TTC549 (cell line): ENCODE results near the gene CPT2.
A peak's percentile ranks its signal among the peaks of the same experiment; 100 is the strongest.

Experiments
- FAIRE-seq: peaks from 2 replicates; lab custom pipeline; 2012; peaks lifted over from hg19 to GRCh38; lab: Jason Lieb, UNC

Gene CPT2

GRCh38 chr1:53196485-53197290 is at the start of gene CPT2:
Gene CPT2, plus strand, starts transcription at chr1:53196824. Its CDS starts 120 bp downstream, at chr1:53196944.
- FAIRE-seq, result peak; percentile 26

GRCh38 chr1:53147174-53147573 is 49.5 kb upstream of the CPT2 start:
- no peak for FAIRE-seq

DNA sequence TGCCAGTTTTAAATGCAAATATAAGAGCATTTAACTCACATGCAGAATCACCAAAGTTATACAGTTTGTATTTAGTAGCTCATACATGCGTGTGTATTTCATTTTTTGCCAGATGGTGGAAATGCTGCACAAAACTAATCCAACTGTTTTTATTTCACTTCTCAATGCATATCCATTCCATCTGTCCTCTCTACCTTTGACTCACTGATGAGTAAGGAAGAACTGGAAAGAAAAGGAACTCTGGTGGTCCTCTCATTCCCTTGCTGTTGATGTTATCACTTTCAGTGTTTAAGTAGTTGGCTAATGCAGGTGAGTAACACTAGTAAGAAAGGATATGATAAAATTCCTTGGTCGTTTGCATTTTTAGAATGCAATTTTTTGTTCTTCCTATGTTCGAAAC is 48.5 kb upstream of the CPT2 start:
- FAIRE-seq, result no peak

DNA sequence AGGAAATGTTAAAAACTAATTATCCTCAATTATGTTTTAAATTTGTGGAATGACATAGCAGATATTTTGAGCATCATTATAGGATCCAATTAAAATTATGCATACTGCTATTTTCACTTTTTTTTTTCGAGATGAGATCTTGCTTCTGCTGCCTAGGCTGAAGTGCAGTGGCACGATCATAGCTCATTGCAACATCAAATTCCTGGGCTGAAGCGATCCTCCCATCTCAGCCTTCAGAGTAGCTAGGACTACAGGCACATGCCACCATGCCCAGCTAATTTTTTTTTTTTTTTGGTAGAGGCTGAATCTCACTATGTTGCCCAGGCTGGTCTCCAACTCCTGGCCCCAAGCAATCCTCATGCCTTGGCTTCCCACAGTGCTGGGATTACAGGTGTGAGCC is 42.9 kb upstream of the CPT2 start:
- FAIRE-seq, result no peak

DNA sequence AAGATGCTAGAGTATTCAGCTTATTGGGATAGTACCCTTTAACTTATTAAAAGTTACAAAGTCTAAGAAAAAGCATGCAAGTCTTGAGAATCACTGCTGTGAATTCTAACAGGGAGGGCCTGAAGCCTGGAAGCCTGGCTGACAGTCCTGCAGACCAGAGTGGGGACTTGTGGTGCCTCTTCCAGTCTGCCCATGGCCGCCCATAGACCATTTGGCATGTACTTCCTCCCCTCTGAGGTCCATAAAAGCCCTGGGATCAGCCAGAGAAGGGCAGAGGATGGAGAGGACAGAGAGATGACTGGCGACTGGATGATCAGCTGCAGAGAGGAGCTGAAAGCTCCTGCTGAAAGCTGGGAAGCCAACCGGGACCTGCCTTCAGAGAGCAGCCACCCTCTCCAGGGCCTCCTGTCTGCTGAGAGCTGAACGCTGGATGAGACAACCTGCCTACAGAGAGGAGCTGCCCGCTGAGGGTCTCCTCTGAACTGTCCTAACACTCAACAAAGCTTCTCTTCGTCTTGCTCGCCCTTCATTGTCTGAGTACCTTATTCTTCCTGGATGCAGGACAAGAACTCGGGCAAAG is 41.7 kb upstream of the CPT2 start:
- FAIRE-seq, result no peak

DNA sequence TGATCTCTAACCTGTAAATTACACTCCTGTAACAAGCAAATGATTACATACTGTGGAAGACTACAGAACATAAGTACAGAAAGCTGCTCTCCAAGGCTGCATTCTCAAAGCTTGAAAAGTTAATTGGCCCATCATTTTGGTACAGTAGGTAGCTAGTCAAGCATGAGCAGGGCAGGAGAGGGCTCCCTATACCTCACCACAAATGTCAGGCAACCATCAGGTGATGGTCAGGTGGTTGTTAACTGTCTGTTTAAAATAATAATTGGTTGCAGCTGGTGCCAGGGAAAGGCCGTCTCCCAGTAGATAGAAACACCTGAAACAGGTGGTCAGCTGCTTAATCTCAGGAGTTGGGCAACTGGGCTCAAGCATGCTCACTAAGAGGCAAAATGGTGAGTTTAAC is 41.1 kb upstream of the CPT2 start:
- no peak for FAIRE-seq

GRCh38 chr1:53155945-53156344 is 40.7 kb upstream of the CPT2 start:
- no peak for FAIRE-seq

GRCh38 chr1:53156783-53157182 is 39.8 kb upstream of the CPT2 start:
- FAIRE-seq, result no peak

DNA sequence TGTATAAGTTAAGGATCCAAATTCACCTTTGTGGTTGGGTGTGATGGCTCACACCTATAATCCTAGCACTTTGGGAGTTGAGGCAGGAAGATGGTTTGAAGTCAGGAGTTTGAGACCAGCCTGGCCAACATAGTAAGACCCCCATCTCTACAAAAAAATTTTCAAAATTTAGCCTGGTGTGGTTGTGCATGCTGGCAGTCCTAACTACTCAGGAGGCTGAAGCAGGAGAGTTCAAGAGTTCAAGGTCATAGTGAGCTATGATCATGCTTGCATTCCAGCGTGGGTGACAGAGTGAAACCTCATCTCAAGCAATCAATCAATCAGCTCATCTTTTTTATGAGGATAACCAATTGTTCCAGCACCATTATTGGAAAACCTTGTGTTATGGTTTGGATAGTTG is 37.7 kb upstream of the CPT2 start:
- FAIRE-seq, result no peak

DNA sequence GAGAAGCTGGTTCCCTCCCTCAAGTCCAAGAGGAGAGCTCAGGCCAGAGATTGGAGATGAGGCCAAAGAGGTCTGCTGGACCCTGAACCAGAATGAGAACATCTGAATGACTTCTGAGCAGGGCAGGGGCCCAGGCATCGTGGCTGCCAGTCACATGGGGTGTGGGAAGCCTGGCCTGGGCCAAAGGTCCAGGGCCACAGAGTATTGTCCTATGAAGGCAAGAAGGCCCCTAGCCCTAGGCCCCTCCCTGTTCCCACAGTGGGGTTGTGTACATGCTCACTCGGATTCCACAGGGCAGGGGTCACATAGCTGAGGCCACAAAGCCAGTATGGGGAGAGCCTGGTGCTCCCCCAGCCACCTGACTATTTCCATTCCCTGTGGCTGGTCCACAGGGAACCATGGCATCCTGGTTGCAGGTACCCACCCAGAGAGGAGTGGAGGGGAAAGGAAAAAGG is 35.7 kb upstream of the CPT2 start:
- no peak for FAIRE-seq

GRCh38 chr1:53162621-53163020 is 34.0 kb upstream of the CPT2 start:
- FAIRE-seq, result no peak

DNA sequence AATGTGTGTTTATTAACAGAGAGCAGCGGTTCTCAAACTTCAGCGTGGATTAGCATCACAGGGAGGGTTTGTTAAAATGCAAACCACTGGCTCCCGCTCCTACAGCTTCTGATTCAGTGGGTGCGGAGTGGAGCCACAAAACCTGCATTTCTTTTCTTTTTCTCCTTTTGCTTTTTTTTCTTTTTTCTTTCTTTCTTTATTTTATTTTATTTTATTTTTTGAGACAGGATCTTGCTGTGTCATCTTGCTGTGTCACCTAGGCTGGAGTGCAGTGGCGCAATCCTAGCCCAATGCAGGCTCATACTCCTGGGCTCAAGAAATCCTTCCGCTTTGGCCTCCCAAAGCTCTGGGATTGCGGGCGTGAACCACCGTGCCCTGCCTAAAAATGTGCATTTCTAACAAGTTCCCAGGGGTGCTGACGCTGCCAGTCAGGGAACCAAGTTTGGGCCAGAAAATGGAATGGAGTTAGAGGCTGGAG is 33.3 kb upstream of the CPT2 start:
- FAIRE-seq, result no peak

DNA sequence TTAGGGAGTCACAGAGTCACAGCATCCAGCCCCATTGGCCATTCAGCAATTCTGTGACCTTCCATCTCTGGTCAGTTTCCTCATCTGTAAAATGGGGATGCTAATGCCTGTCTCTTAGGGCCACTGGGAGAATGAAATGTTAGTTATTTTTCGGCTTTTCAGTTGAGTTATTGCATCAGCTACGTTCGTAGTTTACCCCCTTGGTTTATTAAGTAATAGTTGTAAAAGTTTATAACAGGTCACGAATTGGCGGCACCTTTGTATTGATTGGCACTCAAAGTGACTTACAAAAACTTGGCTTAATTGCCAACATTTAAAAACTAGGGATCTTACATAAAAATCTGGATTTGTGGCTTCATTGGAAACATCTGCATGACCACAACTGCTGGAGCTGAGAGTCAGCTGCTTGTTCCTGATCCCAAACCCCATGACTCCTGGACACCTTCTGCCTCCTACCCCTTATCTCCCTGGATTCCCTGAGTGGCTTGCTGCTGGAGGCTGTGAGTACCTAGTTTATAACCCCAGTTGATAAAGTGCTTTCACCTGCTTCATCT is 31.1 kb upstream of the CPT2 start:
- no peak for FAIRE-seq

DNA sequence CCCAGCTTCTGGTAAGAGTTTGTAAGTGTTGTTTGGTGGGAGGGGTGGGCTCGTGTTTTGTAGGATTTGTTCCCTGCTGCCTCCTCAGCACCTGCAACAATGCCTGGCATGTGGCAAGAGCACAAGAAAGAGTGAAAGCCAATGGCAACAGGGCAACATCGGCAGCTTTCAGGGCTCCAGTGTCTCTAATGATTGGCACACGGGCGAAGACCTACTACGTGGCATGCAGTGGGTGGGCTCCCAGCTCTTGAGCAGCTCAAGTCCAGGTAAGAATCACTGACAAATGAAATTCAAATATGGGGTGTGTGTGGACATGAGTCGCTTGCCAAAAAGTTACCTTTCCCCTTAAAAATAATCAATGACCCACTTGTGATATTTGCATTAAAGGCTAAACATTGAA is 30.3 kb upstream of the CPT2 start:
- FAIRE-seq, result no peak

- FAIRE-seq, result no peak
Measured at GRCh38 chr1:53166912-53167311, 29.7 kb upstream of the CPT2 start.

DNA sequence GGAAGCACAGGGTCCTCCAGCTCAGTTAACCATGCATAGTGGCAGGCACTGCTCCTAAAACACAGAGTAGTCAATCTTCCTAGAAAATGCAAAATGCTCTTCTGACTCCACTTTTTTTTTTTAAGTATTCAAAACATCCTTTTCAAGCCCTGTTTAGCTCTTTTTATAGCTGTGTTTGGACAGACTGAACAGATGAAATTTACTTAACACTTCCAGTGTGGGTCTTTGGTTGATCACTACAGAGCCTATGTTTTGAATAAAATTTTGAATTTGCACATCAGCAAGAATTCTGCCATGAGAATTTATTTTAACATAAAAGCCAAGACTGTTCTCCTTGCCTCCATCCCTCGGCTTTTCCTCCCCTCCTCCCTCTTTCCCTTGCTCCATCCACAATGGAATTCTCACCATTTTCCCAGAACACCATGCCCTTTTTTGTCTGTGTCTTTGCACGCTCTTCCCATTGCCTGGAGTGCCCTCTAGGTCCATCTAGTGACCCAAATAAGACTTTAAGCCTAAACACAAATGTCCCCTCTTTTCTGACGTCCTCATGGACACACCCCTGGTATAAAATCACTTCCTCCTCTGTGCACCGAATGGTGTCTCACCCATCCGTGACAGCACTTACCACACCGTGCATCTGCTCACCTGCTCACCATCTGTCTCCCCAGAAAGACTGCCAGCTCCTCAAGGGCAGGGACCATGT is 24.0 kb upstream of the CPT2 start:
- no peak for FAIRE-seq

GRCh38 chr1:53174971-53175913 is 21.4 kb upstream of the CPT2 start:
- no peak for FAIRE-seq

DNA sequence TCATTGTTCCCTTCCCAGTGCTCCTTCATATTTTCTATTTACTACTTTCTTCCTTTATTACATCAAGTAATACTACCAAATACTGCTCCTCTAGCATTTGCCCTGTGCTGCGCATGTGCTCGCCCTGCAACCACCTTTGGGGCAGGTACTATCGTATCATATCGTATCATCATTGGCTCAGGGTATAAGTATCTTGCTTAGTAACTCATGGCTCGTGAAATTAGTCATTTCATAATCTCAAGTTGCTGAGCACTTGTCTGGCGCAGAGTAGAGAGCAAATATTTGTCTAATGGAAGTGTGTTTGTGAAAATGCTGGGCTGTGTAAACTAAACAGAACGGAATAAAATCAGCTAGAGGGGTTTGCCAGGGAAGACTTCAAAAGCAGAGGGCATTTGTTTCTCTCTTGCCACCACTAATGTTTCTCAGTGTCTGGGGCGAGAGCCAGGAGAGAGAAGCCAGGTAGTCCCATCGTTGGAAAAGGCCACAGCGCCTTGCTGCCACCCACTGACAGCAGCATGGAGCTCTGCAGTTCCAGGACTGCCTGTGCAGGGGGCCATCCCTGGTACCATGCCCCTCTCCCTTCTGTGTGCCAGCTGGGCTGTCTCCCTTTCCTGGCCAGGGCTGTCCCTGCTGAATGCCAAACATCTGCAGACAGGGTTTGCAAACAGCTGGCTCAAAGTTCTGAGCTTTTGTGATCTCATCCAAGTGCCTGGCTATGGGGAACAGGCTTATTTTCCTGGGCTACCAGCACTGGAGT is 20.0 kb upstream of the CPT2 start:
- FAIRE-seq, result no peak

GRCh38 chr1:53180226-53180625 is 16.4 kb upstream of the CPT2 start:
- FAIRE-seq, result no peak

DNA sequence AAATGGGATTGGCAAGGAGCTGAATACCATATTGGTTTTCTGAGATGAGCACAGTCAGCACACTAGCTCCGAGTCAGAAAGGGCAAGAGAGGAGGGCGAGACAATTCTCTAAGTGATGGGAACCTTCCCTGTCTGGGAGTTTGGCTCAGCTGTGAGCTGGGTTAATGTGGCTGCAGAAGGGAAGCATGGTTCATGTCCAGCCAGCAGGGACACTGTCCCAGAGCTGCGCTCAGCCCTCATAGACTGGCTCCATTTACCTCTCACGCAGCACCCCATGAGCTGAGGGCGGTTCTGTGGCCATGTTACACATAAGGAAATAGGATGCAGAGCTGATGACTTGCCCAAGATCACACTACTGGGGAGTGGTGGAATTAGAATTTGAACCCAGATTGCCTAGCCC is 15.7 kb upstream of the CPT2 start:
- FAIRE-seq, result no peak

- FAIRE-seq, result peak; percentile 51
Measured at GRCh38 chr1:53182111-53182593, 14.5 kb upstream of the CPT2 start.
